Neural cell (in vitro differentiated cells): ENCODE results near the gene GAB2.

Experiments
- EP300 ChIP-seq: fragments of 450-650 bp; conservative IDR thresholded peaks from 2 replicates; pipeline ENCODE4 v1.6.1; 2014; ENCODE audit warnings: antibody characterized with exemption, mild to moderate bottlenecking, moderate library complexity; ENCODE audit not compliant: poor library complexity, severe bottlenecking
- EZH2 ChIP-seq: fragments of 200-600, 300-800 bp; shearing (Covaris generic), sonication (generic); IDR thresholded peaks from 2 replicates; pipeline ENCODE4 v1.6.1; 2014; ENCODE audit warnings: antibody characterized with exemption, low read length, borderline replicate concordance, mild to moderate bottlenecking; ENCODE audit not compliant: insufficient read depth, poor library complexity, severe bottlenecking
- TF ChIP-seq, protein P1 (sequence below): fragments of 450-650 bp; IDR thresholded peaks from 2 replicates; pipeline ENCODE4 v1.5.1; 2014; ENCODE audit warnings: antibody characterized with exemption, mild to moderate bottlenecking, moderate library complexity; ENCODE audit not compliant: poor library complexity, severe bottlenecking

DNA sequence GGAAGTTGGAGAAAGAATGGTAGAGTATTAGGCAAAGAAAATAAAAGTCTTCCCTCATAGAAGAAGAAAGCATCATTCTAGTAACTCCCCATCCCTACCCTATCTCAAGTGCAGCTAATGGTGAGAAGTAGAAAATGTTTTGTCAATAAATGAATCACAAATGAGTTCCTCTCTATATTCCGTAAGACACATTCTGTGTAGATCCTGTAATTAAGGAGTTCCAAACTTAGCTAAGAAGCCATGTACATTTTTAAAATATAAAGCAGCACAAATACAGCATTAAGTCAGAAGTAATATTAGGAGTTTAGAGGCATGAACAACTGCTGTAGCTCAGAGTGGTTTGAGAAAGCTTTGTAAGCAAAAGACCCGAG lies 80.1 kb downstream of the GAB2 start:
- TF ChIP-seq, protein P1, sequence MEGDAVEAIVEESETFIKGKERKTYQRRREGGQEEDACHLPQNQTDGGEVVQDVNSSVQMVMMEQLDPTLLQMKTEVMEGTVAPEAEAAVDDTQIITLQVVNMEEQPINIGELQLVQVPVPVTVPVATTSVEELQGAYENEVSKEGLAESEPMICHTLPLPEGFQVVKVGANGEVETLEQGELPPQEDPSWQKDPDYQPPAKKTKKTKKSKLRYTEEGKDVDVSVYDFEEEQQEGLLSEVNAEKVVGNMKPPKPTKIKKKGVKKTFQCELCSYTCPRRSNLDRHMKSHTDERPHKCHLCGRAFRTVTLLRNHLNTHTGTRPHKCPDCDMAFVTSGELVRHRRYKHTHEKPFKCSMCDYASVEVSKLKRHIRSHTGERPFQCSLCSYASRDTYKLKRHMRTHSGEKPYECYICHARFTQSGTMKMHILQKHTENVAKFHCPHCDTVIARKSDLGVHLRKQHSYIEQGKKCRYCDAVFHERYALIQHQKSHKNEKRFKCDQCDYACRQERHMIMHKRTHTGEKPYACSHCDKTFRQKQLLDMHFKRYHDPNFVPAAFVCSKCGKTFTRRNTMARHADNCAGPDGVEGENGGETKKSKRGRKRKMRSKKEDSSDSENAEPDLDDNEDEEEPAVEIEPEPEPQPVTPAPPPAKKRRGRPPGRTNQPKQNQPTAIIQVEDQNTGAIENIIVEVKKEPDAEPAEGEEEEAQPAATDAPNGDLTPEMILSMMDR, result no peak
- TF ChIP-seq EP300 (no peak), EZH2 (no peak)
